ENCODE results near the gene ZFP36L1.

ZFP36L1 gene

DNA sequence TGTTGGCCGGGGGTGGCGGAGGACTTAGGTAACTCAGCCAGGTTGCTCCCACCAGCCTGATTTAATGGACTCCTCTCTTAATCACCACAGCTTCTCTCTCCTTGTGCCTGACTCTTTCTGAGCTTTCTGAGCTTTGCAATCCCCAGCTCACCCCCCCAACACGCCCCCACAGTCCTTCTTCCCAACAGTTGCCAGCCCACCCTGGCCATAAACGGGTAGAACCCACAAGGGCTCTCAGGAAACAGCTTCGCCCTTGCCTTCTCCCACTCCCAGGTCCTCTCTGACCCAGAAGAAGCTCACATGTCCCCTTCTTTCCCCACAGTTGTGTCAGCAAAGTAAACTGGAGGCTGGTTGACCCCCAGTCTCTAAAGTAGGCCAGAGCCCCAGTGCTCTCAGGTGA, 32.9 kb downstream of the ZFP36L1 start:
- DNase-seq (ENCODE audit: extremely low spot score) = no peak
- no peak for TF ChIP-seq CTBP1 (IDR thresholded peaks at IDR 0.05; ENCODE audit: borderline replicate concordance)
- no peak for TF ChIP-seq SUZ12 (IDR thresholded peaks at IDR 0.05)
- ChIA-PET CTCF (interaction anchor here (0.6 kb wide), 1 partner anchor 1047 kb away, joined by 4 read pairs; no protein-coding TSS in a partner anchor), POLR2A (no interaction called here)

DNA sequence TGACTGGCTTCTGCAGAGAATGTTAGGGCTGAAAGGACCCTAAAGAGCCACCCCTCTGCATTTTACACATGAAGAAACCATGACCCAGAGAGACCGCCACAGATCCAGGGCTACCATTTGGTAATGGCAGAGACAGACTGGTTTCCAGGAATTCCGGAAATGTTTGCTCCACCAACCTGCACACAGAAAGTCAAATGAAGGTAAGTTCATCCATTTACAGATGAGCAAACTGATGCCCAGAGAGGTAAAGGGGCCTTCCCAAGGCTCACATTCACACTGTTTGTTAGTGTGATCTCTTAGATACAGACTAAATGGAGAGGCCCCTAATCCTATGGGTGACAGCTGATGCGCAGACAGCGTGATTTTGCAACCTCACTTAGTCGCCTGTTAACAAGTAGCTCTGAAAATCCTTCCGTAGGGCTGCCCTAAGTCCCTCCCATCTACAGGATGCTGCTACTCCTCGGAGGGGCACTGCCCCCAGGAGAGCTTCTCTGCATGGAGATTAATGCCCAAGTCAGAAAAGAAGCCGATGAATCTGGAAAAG, 33.8 kb downstream of the ZFP36L1 start:
- ChIA-PET POLR2A (no interaction called here), CTCF (no interaction called here)
- TF ChIP-seq ELF4 (IDR thresholded peaks at IDR 0.05) (no peak), FOXM1 (IDR thresholded peaks at IDR 0.05; ENCODE audit: borderline replicate concordance) (no peak), FOXA1 (IDR thresholded peaks at IDR 0.05) (no peak), NFRKB (IDR thresholded peaks at IDR 0.05) (no peak), BHLHE40 (IDR thresholded peaks at IDR 0.05; ENCODE audit: borderline replicate concordance) (no peak), HDGF (IDR thresholded peaks at IDR 0.05; ENCODE audit: borderline replicate concordance) (no peak), SP1 (IDR thresholded peaks at IDR 0.05) (no peak), ZNF384 (IDR thresholded peaks at IDR 0.05) (no peak), ARNT (IDR thresholded peaks at IDR 0.05) (no peak), SUZ12 (IDR thresholded peaks at IDR 0.05) (no peak), FOXK2 (IDR thresholded peaks at IDR 0.05) (no peak), LEF1 (IDR thresholded peaks at IDR 0.05; ENCODE audit: borderline replicate concordance) (no peak), TARDBP (IDR thresholded peaks at IDR 0.05) (no peak), CTBP1 (IDR thresholded peaks at IDR 0.05; ENCODE audit: borderline replicate concordance) (no peak), L3MBTL2 (conservative IDR thresholded peaks at IDR 0.05) (no peak)
- TF ChIP-seq, protein P1, sequence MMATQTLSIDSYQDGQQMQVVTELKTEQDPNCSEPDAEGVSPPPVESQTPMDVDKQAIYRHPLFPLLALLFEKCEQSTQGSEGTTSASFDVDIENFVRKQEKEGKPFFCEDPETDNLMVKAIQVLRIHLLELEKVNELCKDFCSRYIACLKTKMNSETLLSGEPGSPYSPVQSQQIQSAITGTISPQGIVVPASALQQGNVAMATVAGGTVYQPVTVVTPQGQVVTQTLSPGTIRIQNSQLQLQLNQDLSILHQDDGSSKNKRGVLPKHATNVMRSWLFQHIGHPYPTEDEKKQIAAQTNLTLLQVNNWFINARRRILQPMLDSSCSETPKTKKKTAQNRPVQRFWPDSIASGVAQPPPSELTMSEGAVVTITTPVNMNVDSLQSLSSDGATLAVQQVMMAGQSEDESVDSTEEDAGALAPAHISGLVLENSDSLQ (IDR thresholded peaks at IDR 0.05) = no peak
- no peak for DNase-seq (ENCODE audit: extremely low spot score)

DNA sequence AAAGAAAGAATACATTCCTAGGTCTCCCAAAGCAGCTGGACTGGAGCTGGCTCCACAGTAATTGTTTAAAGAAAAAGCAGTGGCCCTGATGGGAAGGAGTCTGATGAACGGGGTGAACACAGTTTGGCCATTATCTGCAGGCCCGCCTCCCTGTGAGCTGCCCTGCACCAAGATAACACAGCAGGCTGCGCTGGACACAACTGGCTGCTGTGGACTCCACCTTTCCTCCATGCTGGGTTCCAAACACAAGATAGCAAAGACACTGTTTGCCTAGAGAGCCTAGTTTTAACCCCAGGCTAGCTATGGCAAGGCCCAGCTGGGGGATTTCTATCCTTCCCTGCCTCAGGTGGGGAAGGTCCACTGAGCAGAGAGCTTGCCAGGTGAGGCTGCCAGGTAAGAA, 34.6 kb downstream of the ZFP36L1 start:
- TF ChIP-seq CTBP1 (IDR thresholded peaks at IDR 0.05; ENCODE audit: borderline replicate concordance) (no peak), ARNT (IDR thresholded peaks at IDR 0.05) (no peak), NFRKB (IDR thresholded peaks at IDR 0.05) (no peak), SP1 (IDR thresholded peaks at IDR 0.05) (no peak), LEF1 (IDR thresholded peaks at IDR 0.05; ENCODE audit: borderline replicate concordance) (no peak), ELF4 (IDR thresholded peaks at IDR 0.05) (no peak), FOXA1 (IDR thresholded peaks at IDR 0.05) (no peak), SUZ12 (IDR thresholded peaks at IDR 0.05) (no peak), ZNF384 (IDR thresholded peaks at IDR 0.05) (no peak), FOXK2 (IDR thresholded peaks at IDR 0.05) (no peak)
- DNase-seq (ENCODE audit: extremely low spot score) = no peak
- ChIA-PET POLR2A (no interaction called here), CTCF (no interaction called here)

DNA sequence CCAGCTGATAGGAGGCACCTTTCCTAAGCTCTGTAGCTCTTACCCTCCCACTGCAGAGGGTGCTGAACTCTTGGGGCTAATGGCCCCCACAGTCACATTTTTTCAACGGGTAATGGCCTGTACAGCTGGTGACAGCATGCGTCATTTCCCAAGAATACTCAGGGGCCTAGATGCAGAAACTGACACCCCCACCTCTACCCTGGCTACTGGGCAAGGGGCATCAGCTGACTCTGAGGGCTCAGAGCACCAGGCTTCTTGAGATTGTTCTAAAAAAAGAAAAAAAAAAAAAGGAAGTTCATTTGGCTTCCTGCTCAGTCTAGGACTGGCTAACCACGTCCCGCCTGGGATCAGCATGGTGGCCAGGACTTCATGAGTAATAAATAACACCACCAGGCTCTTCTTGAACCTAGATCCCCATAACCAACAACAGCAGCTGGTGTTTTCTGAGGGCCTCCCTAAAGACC, 35.2 kb downstream of the ZFP36L1 start:
- ChIA-PET POLR2A (no interaction called here), CTCF (no interaction called here)
- no peak for DNase-seq (ENCODE audit: extremely low spot score)
- TF ChIP-seq, protein P1 (IDR thresholded peaks at IDR 0.05) = no peak
- TF ChIP-seq FOXA1 (IDR thresholded peaks at IDR 0.05) (no peak), BHLHE40 (IDR thresholded peaks at IDR 0.05; ENCODE audit: borderline replicate concordance) (no peak), ZNF384 (IDR thresholded peaks at IDR 0.05) (no peak), TARDBP (IDR thresholded peaks at IDR 0.05) (no peak), L3MBTL2 (conservative IDR thresholded peaks at IDR 0.05) (no peak)

DNA sequence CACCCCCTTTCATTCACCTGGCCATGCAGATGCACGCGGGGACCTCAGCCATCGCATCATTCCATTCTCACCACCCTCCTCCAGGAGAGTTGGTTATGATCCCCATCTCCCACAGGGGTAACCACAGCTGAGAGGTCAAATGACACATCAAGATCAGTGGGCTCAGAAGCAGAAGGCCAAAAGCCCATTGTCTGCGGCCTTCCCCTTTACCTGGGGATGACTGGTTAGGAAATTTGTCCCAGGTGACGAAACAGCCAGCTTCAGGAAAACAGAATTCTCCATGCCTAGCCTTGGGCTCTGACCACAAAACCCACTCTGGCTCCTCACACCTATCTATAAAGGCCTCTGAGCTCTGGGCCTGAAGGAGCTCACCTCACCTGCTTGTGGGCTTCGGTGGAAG, 36.1 kb downstream of the ZFP36L1 start:
- ChIA-PET CTCF (no interaction called here), POLR2A (no interaction called here)
- TF ChIP-seq BHLHE40 (IDR thresholded peaks at IDR 0.05; ENCODE audit: borderline replicate concordance) (no peak), NFRKB (IDR thresholded peaks at IDR 0.05) (no peak)
- no peak for DNase-seq (ENCODE audit: extremely low spot score)

DNA sequence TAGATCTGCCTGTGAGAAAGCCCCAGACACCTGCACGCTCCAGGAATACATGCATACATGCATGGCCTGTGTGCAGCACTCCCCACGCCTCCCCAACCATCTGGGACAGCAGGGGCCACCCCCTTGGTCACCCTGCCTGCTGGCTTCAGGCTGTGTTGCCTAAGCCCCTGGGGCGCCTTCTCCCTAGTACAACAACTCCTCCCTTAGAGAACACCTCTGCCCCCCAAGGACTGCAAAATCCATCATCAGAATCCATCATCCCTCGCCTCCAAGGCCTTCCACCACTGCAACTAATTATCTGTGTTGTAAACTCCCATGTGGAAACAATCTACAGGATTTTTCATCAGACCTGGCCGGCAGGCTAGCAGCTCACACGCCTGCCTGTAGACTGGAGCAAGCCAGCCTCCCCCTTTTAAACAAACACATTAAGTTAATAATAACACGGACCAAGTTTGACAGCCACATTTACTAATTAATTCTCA, 36.8 kb downstream of the ZFP36L1 start:
- ChIA-PET CTCF (no interaction called here), POLR2A (no interaction called here)
- TF ChIP-seq BHLHE40 (IDR thresholded peaks at IDR 0.05; ENCODE audit: borderline replicate concordance) (no peak), SUZ12 (IDR thresholded peaks at IDR 0.05) (no peak), ZNF384 (IDR thresholded peaks at IDR 0.05) (no peak), FOXK2 (IDR thresholded peaks at IDR 0.05) (no peak), FOXA1 (IDR thresholded peaks at IDR 0.05) (no peak), L3MBTL2 (conservative IDR thresholded peaks at IDR 0.05) (no peak), HDGF (IDR thresholded peaks at IDR 0.05; ENCODE audit: borderline replicate concordance) (no peak), ARNT (IDR thresholded peaks at IDR 0.05) (no peak), NFRKB (IDR thresholded peaks at IDR 0.05) (no peak), SP1 (IDR thresholded peaks at IDR 0.05) (no peak)
- no peak for DNase-seq (ENCODE audit: extremely low spot score)

DNA sequence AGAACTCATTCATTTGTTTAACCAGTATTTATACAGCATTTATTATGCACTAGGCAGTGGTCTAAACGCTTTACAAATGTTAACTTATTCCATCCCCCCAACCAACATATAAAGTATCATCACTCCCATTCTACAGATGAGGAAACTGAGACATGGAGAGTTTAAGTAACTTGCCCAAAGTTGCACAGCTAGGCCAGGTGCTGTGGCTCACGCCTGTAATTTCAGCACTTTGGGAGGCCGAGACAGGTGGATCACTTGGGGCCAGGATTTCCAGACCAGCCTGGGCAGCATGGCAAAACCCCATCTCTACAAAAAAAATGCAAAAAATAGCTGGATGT, 37.9 kb downstream of the ZFP36L1 start:
- no peak for DNase-seq (ENCODE audit: extremely low spot score)
- CTCF ChIA-PET = no interaction called here
- TF ChIP-seq SP1 (IDR thresholded peaks at IDR 0.05) (no peak), NFRKB (IDR thresholded peaks at IDR 0.05) (no peak), FOXK2 (IDR thresholded peaks at IDR 0.05) (no peak), FOXM1 (IDR thresholded peaks at IDR 0.05; ENCODE audit: borderline replicate concordance) (no peak), CTBP1 (IDR thresholded peaks at IDR 0.05; ENCODE audit: borderline replicate concordance) (no peak), ELF4 (IDR thresholded peaks at IDR 0.05) (no peak), LEF1 (IDR thresholded peaks at IDR 0.05; ENCODE audit: borderline replicate concordance) (no peak), ARNT (IDR thresholded peaks at IDR 0.05) (no peak), HDGF (IDR thresholded peaks at IDR 0.05; ENCODE audit: borderline replicate concordance) (no peak), L3MBTL2 (conservative IDR thresholded peaks at IDR 0.05) (no peak)
- TF ChIP-seq, protein P1 (IDR thresholded peaks at IDR 0.05) = no peak
- POLR2A ChIA-PET = no interaction called here

All from HEK293T (cell line).